Epithelial cell of esophagus (primary cell): Measurements from ENCODE around the gene TEX9.
"Not testable (repeated sequence)": the region's sequence is repeated elsewhere in the genome, so short reads cannot be mapped to it uniquely, and the experiment has no call there.

Experiments used
- DNase-seq: peaks from one replicate; pipeline ENCODE4 v3.0.0; 2010; ENCODE audit warnings: low read depth
- H3K4me3 ChIP-seq: 2 replicates; pipeline ENCODE4 v1.5.1; 2011; ENCODE audit warnings: mild to moderate bottlenecking, low read length, control low read depth
- TF ChIP-seq, protein P1 (sequence below): IDR thresholded peaks from 2 replicates; pipeline ENCODE4 v1.5.1; 2011; ENCODE audit warnings: low read depth, mild to moderate bottlenecking, low read length, control low read depth, inconsistent platforms; ENCODE audit not compliant: insufficient read depth; ENCODE audit errors: missing control alignments

The TEX9 gene

DNA sequence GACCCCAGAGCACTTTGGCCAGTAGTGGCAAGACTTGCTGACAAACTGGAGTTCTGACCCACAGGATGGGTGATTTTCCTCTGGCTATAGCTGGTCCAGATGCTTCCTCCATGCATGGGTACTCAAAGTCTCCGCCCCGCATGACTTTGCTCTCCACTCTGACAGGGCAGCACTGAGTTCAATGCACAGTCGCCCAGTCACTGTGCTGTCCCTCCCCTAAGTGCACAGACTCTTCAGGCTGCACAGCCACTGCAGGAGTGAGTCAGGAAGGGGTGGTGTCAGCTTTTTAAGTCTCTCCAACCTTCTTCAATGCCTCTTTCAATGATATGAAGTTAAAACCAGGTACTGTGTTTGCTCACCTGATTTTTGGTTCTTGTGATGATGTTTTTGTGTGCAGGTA, 17.8 kb downstream of the TEX9 start:
- DNase-seq: peak; percentile 56
- no peak overlapping the region for H3K4me3 ChIP-seq
- TF ChIP-seq, protein P1, sequence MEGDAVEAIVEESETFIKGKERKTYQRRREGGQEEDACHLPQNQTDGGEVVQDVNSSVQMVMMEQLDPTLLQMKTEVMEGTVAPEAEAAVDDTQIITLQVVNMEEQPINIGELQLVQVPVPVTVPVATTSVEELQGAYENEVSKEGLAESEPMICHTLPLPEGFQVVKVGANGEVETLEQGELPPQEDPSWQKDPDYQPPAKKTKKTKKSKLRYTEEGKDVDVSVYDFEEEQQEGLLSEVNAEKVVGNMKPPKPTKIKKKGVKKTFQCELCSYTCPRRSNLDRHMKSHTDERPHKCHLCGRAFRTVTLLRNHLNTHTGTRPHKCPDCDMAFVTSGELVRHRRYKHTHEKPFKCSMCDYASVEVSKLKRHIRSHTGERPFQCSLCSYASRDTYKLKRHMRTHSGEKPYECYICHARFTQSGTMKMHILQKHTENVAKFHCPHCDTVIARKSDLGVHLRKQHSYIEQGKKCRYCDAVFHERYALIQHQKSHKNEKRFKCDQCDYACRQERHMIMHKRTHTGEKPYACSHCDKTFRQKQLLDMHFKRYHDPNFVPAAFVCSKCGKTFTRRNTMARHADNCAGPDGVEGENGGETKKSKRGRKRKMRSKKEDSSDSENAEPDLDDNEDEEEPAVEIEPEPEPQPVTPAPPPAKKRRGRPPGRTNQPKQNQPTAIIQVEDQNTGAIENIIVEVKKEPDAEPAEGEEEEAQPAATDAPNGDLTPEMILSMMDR: no peak

GRCh38 chr15:56385908-56386307, 20.7 kb downstream of the TEX9 start:
- no peak for DNase-seq
- TF ChIP-seq, protein P1: no peak
- H3K4me3 ChIP-seq: no peak overlapping the region

DNA sequence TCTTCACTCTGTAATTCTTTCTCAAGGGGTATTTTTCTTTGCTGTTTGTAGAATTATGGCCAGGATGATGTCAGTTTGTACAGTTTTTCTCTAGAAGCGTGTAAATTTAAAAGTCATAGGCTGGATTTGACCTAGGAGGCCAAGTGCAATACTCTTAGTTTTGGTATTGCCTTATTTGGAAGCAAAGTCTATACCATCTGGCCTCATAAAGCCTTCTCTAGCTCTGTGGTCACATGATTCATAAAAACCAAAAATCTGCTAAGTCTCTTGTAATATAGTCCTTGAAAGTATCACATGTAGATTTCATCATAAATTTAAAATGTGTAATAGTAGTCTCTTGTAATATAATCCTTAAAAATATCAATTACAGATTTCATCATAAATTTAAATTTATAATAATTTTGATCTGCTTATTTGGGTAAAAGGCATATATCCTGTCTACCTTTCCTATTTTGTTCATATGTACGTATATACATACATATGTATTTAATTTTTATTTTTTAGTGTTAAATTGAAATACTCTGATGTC, 25.6 kb downstream of the TEX9 start:
- no peak for DNase-seq
- no peak overlapping the region for H3K4me3 ChIP-seq
- TF ChIP-seq, protein P1: no peak

DNA sequence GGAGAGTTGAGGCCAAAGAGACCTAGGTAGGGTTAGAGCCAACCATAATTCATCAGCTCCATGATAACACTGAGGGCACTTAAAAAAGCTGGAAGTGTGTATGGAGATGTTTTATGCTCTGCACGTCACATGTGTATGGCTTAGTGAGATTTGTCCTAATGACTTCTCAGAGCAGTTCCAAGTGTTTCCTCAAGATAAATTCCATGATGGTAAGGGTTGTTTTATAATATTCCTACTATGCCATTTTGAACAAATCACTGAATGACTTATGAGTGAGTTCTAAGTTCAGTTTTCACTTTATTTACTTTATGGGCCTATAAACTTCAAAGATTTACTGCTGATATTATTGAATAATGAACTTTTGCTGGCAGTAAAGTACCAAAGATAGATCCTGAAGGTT, 28.1 kb downstream of the TEX9 start:
- no peak overlapping the region for H3K4me3 ChIP-seq
- DNase-seq: no peak
- TF ChIP-seq, protein P1: no peak

GRCh38 chr15:56394909-56395308, 29.7 kb downstream of the TEX9 start:
- TF ChIP-seq, protein P1: no peak
- H3K4me3 ChIP-seq: no peak overlapping the region
- DNase-seq: no peak

DNA sequence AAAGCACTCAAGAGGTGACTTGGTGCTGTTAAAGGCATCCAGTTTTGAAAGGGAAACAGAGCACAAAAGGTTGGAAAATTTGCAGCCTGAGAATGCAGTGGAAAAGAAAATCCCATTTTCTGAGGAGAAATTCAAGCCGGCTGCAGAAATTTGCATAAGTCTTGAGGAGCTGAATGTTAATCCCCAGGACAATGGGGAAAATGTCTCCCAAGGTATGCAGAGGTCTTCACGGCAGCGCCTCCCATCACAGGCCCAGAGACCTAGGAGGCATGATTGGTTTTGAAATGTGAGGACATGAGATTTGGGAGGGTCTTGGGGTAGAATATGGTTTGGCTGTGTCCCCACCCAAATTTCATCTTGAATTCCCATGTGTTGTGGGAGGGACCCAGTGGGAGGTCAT, 32.1 kb downstream of the TEX9 start:
- not testable (repeated sequence) for DNase-seq, H3K4me3 ChIP-seq

DNA sequence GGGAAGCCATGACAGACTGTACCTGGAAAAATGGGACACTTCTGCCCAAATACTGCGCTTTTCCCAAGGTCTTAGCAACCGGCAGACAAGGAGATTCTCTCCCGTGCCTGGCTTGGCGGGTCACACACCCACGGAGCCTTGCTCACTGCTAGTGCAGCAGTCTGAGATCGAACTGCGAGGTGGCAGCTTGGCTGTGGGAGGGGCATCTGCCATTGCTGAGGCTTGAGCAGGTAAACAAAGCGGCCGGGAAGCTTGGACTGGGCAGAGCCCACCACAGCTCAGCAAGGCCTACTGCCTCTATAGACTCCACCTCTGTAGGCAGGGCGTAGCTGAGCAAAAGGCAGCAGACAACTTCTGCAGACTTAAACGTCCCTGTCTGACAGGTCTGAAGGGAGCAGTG, 34.0 kb downstream of the TEX9 start:
- DNase-seq, H3K4me3 ChIP-seq: not testable (repeated sequence)

DNA sequence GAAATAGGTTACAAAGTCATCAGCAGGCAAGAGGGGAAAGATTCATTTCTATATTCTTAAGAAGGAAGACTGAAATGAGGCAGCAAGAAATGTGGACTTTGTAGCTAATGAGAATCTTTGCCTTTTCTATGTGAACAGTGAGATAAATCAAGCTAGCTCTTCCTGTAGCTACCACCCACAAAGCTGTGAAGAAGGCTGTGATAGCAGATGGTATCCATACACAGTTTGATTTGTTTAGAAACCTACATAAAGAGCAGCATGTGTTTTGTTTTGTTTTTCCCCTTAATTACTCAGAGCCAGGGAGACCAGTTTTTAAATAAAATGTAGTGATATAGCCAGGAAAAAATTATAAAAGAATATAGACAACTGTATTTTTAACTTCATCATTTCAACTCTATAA, 45.5 kb downstream of the TEX9 start:
- TF ChIP-seq, protein P1: no peak
- DNase-seq: no peak
- H3K4me3 ChIP-seq: no peak overlapping the region
